Loucy (cell line): ENCODE results near the gene RBM10.

ENCODE experiments used
- H2AFZ ChIP-seq: fragments of 200-600 bp; sonication (generic); 2 replicates; pipeline ENCODE4 v1.6.0; 2016; ENCODE audit warnings: antibody characterized with exemption, mild to moderate bottlenecking, low read length, moderate library complexity
- H3F3A ChIP-seq: fragments of 200-600 bp; 2 replicates; pipeline ENCODE4 v1.6.0; 2016; ENCODE audit warnings: antibody characterized with exemption, low read depth, mild to moderate bottlenecking
- H3K27me3 ChIP-seq: fragments of 200-600 bp; sonication (generic); 2 replicates; pipeline ENCODE4 v1.6.1; 2014; ENCODE audit warnings: low read length, mild to moderate bottlenecking; ENCODE audit not compliant: insufficient read depth, poor library complexity, severe bottlenecking
- H3K36me3 ChIP-seq: fragments of 200-600 bp; sonication (generic); 2 replicates; pipeline ENCODE4 v1.6.1; 2016; ENCODE audit warnings: low read length; ENCODE audit not compliant: insufficient read depth
- H3K4me1 ChIP-seq: fragments of 200-600 bp; sonication (generic); 2 replicates; pipeline ENCODE4 v1.5.1; 2014; ENCODE audit warnings: low read length, mild to moderate bottlenecking; ENCODE audit not compliant: insufficient read depth, poor library complexity, severe bottlenecking
- H3K4me2 ChIP-seq: fragments of 200-600 bp; sonication (generic); 2 replicates; pipeline ENCODE4 v1.6.0; 2014; ENCODE audit warnings: antibody characterized with exemption, low read length, low read depth, mild to moderate bottlenecking; ENCODE audit not compliant: poor library complexity, severe bottlenecking
- H3K4me3 ChIP-seq: fragments of 200-600 bp; sonication (generic); 2 replicates; pipeline ENCODE4 v1.5.1; 2014; ENCODE audit warnings: low read length, mild to moderate bottlenecking, mixed read lengths; ENCODE audit not compliant: poor library complexity, severe bottlenecking
- H3K79me2 ChIP-seq: fragments of 200-600 bp; sonication (generic); 2 replicates; pipeline ENCODE4 v1.6.1; 2014; ENCODE audit warnings: low read length; ENCODE audit not compliant: insufficient read depth
- H3K9ac ChIP-seq: fragments of 200-600 bp; sonication (generic); 2 replicates; pipeline ENCODE4 v1.6.0; 2014; ENCODE audit warnings: mild to moderate bottlenecking, low read depth, low read length, moderate library complexity; ENCODE audit not compliant: poor library complexity, severe bottlenecking
- H3K9me2 ChIP-seq: fragments of 200-600 bp; sonication (generic); replicated peaks from 2 replicates; pipeline ENCODE4 v1.6.1; 2016; ENCODE audit warnings: low read depth, low read length, mixed read lengths
- H3K9me3 ChIP-seq: fragments of 200-600 bp; sonication (generic); 2 replicates; pipeline ENCODE4 v1.6.1; 2014; ENCODE audit warnings: mild to moderate bottlenecking, antibody characterized with exemption, low read length, low read depth; ENCODE audit not compliant: insufficient read depth
- H4K20me1 ChIP-seq: fragments of 200-600 bp; sonication (generic); 2 replicates; pipeline ENCODE4 v1.6.0; 2014; ENCODE audit warnings: antibody characterized with exemption, low read length, mild to moderate bottlenecking; ENCODE audit not compliant: insufficient read depth, poor library complexity, severe bottlenecking
- CTCF ChIP-seq: fragments of 200-600 bp; sonication (generic); conservative IDR thresholded peaks from 2 replicates; pipeline ENCODE4 v1.5.1; 2014; ENCODE audit warnings: mild to moderate bottlenecking, antibody characterized with exemption, low read length
- EZH2phosphoT487 ChIP-seq: fragments of 200-600 bp; IDR thresholded peaks from 2 replicates; pipeline ENCODE4 v1.6.1; 2018; ENCODE audit warnings: antibody characterized with exemption, mild to moderate bottlenecking, moderate library complexity, borderline replicate concordance

The RBM10 gene

GRCh38 chrX:47193475-47194193, 48.6 kb downstream of the RBM10 start, which contains the start of gene UBA1:
TSS of gene UBA1 (plus strand) at chrX:47193829. CDS start at chrX:47198803, 4,974 bp downstream.
- 0 out of 2 replicates have a peak within 1 kb of the TSS, but pooled peaks have one; percentile 49 for H2AFZ ChIP-seq
- no peaks in the 10 kb centered on the region for H3K9me2 ChIP-seq
- peaks cover 36% of the 10 kb centered on the region for H4K20me1 ChIP-seq
- H3K9me3 ChIP-seq = no peaks in the 10 kb centered on the region
- H3K4me3 ChIP-seq = peak within 1 kb of the TSS; percentile 97
- H3K27me3 ChIP-seq = peaks cover 5% of the 10 kb centered on the region
- TF ChIP-seq CTCF = peak; percentile 58
- no peak for TF ChIP-seq EZH2phosphoT487
- peaks cover 3% of the 10 kb centered on the region; the same call in 1 of the 2 replicates for H3K36me3 ChIP-seq
- H3K9ac ChIP-seq = peak within 1 kb of the TSS; percentile 96
- peak within 1 kb of the TSS; percentile 92 for H3K4me2 ChIP-seq
- peaks cover 28% of the 10 kb centered on the region for H3K4me1 ChIP-seq
- no peaks in the 10 kb centered on the region for H3F3A ChIP-seq
- H3K79me2 ChIP-seq = peaks cover 63% of the 10 kb centered on the region

GRCh38 chrX:47194194-47194787, 49.3 kb downstream of the RBM10 start:
- Histone ChIP-seq H3K9ac (peak overlapping the region; percentile 96), H3K4me1 (peaks cover 28% of the 10 kb centered on the region), H2AFZ (no peak overlapping the region), H3K4me2 (peak overlapping the region; percentile 92), H3K79me2 (peaks cover 70% of the 10 kb centered on the region), H4K20me1 (peaks cover 40% of the 10 kb centered on the region), H3K4me3 (peak overlapping the region; percentile 97), H3K36me3 (peaks cover 10% of the 10 kb centered on the region; the same call in 1 of the 2 replicates), H3K9me2 (no peaks in the 10 kb centered on the region), H3K27me3 (peaks cover 5% of the 10 kb centered on the region), H3K9me3 (no peaks in the 10 kb centered on the region), H3F3A (no peaks in the 10 kb centered on the region)
- TF ChIP-seq CTCF (no peak), EZH2phosphoT487 (no peak)

GRCh38 chrX:47196098-47196497, 51.1 kb downstream of the RBM10 start:
- Histone ChIP-seq H3K9me2 (no peaks in the 10 kb centered on the region), H3K9me3 (no peaks in the 10 kb centered on the region), H2AFZ (no peak overlapping the region), H3K4me3 (peak overlapping the region; percentile 97), H3F3A (no peaks in the 10 kb centered on the region), H3K27me3 (peaks cover 5% of the 10 kb centered on the region), H3K4me1 (peaks cover 28% of the 10 kb centered on the region), H3K36me3 (peaks cover 25% of the 10 kb centered on the region; the same call in 1 of the 2 replicates), H3K79me2 (peaks cover 69% of the 10 kb centered on the region), H3K9ac (peak overlapping the region; percentile 96), H3K4me2 (peak overlapping the region; percentile 92), H4K20me1 (peaks cover 40% of the 10 kb centered on the region)
- TF ChIP-seq EZH2phosphoT487 (no peak), CTCF (no peak)
